Mesothelial cell of epicardium (in vitro differentiated cells): ENCODE results near the gene ACSS2. TPM values are rescaled to one million over a fixed set of nuclear protein-coding genes. Genes with fewer than 3 reads are reported as not detected.

Experiments used
- DNase-seq, 2 experiments: peaks; one replicate each; pipeline ENCODE4 v3.0.0; 2021; ENCODE audit warnings: low spot score in 2 of 2; ENCODE audit not compliant: unreplicated experiment in 2 of 2
- H3K27ac Mint-ChIP-seq: 2 replicates; pipeline ENCODE4 v1.8.0; 2021; ENCODE audit warnings: mixed read lengths
- H3K27me3 Mint-ChIP-seq: 2 replicates; pipeline ENCODE4 v1.8.0; 2021; ENCODE audit warnings: low read depth, mixed read lengths
- H3K36me3 Mint-ChIP-seq: 2 replicates; pipeline ENCODE4 v1.8.0; 2021; ENCODE audit warnings: mixed read lengths
- H3K4me1 Mint-ChIP-seq: 2 replicates; pipeline ENCODE4 v1.8.0; 2021; ENCODE audit warnings: mixed read lengths
- H3K4me3 Mint-ChIP-seq: 2 replicates; pipeline ENCODE4 v1.8.0; 2021; ENCODE audit warnings: mild to moderate bottlenecking, moderate library complexity, mixed read lengths
- H3K9me3 Mint-ChIP-seq: 2 replicates; pipeline ENCODE4 v1.8.0; 2021; ENCODE audit warnings: mixed read lengths
- total RNA-seq: library from RNA; stranded (reverse); gene quantifications from 3 replicates; pipeline ENCODE4 v1.2.1, GENCODE V29; 2021
- TF ChIP-seq, protein P1 (sequence below): fragments of 200-600 bp; sonication (generic); IDR thresholded peaks from one replicate; pipeline ENCODE4 v1.5.0; 2021; ENCODE audit warnings: antibody characterized with exemption; ENCODE audit not compliant: unreplicated experiment

ACSS2 gene
- total RNA-seq, 1 donor from 2014 or later, result 32.2 TPM

DNA sequence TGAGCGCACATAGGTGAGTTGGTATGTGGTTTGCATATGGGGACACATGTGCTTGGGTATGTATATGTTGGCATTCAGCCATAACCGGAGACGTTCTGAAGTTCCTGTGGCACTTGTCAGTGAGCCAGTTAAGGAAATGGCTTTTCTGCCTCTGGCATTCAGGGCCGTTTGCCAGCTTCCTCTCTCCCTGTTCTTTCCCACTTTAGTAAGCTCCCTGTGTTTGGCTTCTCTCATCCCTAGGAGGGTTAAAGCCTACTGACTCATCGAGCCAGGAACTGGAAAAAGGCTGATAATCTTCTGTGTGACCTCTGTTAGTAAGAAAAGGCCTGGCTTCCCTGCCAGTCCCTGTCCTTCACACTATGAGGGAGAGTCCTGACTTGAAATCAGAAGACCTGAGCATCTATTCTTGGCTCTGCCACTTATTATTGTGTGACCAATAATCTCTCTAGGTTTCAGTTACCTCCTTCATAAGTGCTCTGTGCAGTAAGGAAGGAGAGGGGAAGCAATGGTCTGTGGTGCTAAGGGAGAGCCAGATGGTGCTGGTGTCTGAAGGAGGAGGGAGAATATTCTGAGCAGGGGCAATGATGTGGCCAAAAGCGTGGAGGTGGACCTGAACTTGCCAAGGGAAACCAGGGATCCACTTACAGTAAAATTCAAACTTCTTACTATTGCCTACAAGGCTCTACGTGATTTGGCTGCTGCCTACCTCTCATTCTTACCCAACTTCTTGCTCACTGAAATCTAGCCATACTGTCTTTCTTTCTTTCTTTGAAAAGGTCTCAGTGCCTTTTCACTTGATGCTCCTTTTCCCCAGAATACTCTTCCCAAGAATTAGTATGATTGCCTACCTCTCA, 31.4 kb downstream of the ACSS2 start:
- no peaks in the 10 kb centered on the region for H3K36me3 Mint-ChIP-seq
- no peaks in the 10 kb centered on the region for H3K27me3 Mint-ChIP-seq
- H3K27ac Mint-ChIP-seq, result peak overlapping the region; percentile 84
- peaks cover 9% of the 10 kb centered on the region for H3K4me1 Mint-ChIP-seq
- TF ChIP-seq, protein P1, sequence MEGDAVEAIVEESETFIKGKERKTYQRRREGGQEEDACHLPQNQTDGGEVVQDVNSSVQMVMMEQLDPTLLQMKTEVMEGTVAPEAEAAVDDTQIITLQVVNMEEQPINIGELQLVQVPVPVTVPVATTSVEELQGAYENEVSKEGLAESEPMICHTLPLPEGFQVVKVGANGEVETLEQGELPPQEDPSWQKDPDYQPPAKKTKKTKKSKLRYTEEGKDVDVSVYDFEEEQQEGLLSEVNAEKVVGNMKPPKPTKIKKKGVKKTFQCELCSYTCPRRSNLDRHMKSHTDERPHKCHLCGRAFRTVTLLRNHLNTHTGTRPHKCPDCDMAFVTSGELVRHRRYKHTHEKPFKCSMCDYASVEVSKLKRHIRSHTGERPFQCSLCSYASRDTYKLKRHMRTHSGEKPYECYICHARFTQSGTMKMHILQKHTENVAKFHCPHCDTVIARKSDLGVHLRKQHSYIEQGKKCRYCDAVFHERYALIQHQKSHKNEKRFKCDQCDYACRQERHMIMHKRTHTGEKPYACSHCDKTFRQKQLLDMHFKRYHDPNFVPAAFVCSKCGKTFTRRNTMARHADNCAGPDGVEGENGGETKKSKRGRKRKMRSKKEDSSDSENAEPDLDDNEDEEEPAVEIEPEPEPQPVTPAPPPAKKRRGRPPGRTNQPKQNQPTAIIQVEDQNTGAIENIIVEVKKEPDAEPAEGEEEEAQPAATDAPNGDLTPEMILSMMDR, result no peak
- H3K4me3 Mint-ChIP-seq, result no peak overlapping the region
- no peaks in the 10 kb centered on the region for H3K9me3 Mint-ChIP-seq
- DNase-seq, result no peak

DNA sequence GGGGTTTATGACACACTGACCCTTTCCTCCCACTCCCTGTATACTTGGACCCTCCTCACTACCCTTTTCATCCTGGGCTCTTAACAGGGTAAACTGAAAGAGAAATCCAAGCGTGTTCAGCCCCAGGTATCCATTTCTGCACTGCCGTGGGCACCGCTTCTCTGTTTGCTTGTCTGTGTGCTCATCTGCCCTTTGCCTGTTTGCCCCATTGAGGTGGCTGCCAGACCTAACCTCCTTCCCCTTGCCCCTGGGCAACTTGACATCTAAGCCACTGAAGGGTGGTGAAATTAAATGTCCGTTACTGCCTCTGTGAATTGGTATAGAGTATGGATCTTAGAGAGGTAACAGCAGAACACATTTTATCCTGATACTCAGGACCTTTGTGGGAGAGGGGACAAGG, 38.7 kb downstream of the ACSS2 start:
- H3K4me3 Mint-ChIP-seq, result no peak overlapping the region
- H3K36me3 Mint-ChIP-seq, result peaks cover 5% of the 10 kb centered on the region
- H3K4me1 Mint-ChIP-seq, result no peaks in the 10 kb centered on the region
- TF ChIP-seq, protein P1, result no peak
- H3K9me3 Mint-ChIP-seq, result no peaks in the 10 kb centered on the region
- DNase-seq, result no peak
- H3K27ac Mint-ChIP-seq, result no peak overlapping the region
- no peaks in the 10 kb centered on the region for H3K27me3 Mint-ChIP-seq

DNA sequence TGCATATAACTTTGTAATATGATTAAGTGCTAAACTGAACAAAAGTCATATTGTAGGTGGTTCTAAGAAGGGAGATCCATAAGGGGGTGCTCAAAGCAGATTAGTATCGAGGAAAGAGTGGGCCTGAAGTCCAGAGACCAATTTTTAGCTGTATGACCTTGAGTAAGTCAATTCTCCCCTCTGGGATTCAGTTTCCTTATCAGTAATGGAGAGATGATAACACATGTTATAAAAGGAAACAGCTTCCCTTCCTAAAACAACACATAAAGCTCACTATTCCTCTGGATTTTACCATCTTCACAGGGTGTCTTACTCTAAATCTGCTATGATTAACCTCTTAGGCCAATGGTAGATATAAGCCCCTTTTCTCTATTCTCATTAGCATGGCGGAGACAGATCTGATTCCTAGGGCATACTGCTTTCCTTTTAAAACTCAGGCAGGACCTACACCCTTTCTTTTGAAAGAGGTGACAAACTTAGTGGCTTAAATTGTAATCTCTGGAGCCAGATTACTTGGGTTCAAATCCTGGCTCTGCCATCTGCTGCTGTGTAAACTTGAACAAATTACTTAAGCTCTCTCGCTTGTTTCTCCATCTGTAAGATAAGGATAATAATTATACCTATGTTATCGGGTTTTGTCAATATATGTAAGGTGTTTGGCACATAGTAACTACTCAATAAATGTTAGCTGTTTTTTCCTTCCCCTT, 39.5 kb downstream of the ACSS2 start:
- Mint-ChIP-seq H3K4me1 (no peaks in the 10 kb centered on the region), H3K9me3 (no peaks in the 10 kb centered on the region), H3K4me3 (no peak overlapping the region), H3K27me3 (no peaks in the 10 kb centered on the region), H3K36me3 (peaks cover 10% of the 10 kb centered on the region), H3K27ac (no peak overlapping the region)
- TF ChIP-seq, protein P1, result no peak
- no peak for DNase-seq

DNA sequence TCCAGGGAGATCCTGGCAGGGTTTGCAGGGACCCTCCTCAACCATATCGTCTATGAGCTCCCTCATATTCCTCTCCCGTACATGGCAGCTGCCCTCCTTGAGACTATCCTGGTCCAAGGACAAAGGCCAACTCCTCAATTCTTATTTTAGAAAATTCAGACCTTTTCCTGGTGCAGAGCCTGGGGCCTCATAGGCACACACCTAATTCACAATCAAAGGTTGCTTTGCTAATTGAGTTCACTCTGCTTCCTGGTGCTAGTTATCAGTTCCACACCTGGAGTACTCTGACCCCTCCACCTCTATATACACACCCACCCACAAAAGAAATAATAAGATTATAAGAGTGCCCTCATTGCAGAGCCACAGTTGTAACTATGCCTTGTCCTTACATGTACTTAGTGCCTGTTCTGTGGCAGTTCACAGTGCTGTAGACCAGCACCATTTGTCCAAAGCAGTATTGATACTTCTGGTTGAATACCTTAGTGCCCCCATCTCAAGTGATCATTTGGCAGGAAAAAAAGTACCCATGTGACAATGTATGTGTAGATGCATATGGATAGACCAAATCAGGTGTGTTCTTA, 40.5 kb downstream of the ACSS2 start:
- no peak overlapping the region for H3K27ac Mint-ChIP-seq
- H3K9me3 Mint-ChIP-seq, result no peaks in the 10 kb centered on the region
- no peak overlapping the region for H3K4me3 Mint-ChIP-seq
- no peaks in the 10 kb centered on the region for H3K4me1 Mint-ChIP-seq
- no peaks in the 10 kb centered on the region for H3K27me3 Mint-ChIP-seq
- no peak for DNase-seq
- H3K36me3 Mint-ChIP-seq, result peaks cover 15% of the 10 kb centered on the region
- TF ChIP-seq, protein P1, result no peak

GRCh38 chr20:34920055-34920454, 43.6 kb downstream of the ACSS2 start:
- Mint-ChIP-seq H3K36me3 (peaks cover 19% of the 10 kb centered on the region), H3K4me1 (no peaks in the 10 kb centered on the region), H3K27ac (no peak overlapping the region), H3K9me3 (no peaks in the 10 kb centered on the region), H3K27me3 (no peaks in the 10 kb centered on the region), H3K4me3 (no peak overlapping the region)
- no peak for DNase-seq
- TF ChIP-seq, protein P1, result no peak
